Renal cortical epithelial cell (primary cell): ENCODE data around the gene RDH5. TPM values are rescaled to one million over a fixed set of nuclear protein-coding genes. Genes with fewer than 3 reads are reported as not detected.

Experiments
- DNase-seq: peaks from one replicate; pipeline ENCODE4 v3.0.0-alpha.2; 2011; ENCODE audit warnings: low read depth
- total RNA-seq: library from RNA; depleted of rRNA; stranded (reverse); fragments of >200 nt; gene quantifications from 2 replicates; pipeline ENCODE4 v1.2.3, GENCODE V29; 2014

RDH5 gene, protein sequence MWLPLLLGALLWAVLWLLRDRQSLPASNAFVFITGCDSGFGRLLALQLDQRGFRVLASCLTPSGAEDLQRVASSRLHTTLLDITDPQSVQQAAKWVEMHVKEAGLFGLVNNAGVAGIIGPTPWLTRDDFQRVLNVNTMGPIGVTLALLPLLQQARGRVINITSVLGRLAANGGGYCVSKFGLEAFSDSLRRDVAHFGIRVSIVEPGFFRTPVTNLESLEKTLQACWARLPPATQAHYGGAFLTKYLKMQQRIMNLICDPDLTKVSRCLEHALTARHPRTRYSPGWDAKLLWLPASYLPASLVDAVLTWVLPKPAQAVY
- 1.6 and 2.7 TPM in 2 replicates for total RNA-seq

DNA sequence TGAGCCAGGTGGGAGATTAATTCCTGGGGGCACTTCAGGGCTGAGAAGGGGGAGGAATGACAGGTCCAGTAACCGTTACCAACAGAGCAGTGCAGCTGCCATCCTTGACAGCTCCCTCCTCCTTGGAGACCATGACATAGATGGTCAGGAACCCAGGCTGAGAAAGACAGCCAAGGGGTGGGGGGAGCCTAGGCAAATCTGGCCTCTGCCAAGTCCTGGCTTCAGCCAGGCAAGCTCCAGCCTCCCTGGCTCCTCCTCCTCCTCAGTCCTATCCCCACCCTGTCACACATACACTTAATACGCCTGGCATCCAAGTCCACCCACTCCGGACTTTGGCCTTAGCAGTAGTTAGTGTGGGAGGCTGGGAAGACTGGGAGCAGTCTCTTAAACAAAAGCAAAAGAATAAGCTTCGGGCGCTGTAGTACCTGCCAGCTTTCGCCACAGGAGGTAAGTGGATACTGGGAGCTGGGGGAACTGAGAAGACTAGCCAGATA is at the start of gene RDH5:
TSS of gene RDH5 (plus strand) at position 323 of the 494 bp plus-strand sequence. CDS start 792 bp downstream, outside the sequence.
- peak; percentile 91 for DNase-seq

- no peak for DNase-seq
Measured at GRCh38 chr12:55671746-55672145, 48.4 kb upstream of the RDH5 start.

DNA sequence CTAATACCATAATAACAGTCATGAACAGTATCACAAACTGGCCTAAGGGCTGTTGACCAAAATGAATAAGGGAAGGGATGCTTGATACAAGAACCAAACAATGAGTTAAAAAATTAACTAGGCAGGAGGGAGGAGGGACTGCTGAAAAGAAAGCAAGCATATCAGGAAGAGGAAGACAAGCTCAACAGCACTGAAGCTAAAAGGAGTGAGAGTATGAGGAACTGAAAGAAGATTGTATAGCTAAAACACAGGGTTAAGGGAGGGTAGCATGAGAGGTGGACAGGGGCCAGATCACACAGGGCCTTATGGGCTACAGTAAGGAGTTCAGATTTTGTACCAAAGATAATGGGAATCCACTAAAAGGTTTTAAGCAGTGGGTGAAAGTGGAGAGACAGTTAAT is 46.6 kb upstream of the RDH5 start:
- DNase-seq, result no peak

- no peak for DNase-seq
Measured at GRCh38 chr12:55675666-55676065, 44.5 kb upstream of the RDH5 start.

DNA sequence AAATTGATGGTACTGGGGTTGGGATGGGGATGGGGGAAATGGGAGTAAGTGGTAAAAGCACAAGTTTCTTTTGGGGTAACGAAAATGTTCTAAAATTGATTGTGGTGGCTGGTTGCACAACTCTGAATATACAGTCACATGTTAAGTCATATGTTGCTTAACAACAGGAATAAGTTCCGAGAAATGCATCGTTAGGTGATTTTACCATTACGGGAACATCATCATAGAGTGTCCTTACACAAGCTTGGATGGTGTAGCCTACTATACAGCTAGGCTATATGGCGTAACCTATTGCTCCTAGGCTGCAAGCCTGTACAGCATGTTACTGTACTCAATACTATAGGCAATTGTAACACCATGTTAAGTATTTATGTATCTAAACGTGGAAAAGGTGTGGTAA is 43.5 kb upstream of the RDH5 start:
- no peak for DNase-seq

DNA sequence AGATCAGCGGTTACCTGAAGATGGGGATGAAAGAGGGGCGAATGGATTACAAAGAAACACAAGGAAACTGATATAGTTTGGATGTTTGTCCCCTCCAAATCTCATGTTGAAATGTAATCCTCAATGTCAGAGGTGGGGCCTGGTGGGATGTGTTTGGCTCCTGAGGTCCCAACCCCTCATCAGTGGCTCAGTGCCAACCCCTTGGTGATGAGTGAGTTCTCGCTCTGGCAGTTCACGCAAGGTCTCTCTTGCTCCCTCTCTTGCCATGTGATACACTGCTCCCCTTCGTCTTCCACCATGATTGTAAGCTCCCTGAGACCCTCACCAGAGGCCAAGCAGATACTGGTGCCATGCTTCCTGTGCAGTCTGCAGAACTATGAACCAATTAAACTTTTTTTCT is 40.5 kb upstream of the RDH5 start:
- no peak for DNase-seq

GRCh38 chr12:55681142-55682077 is 38.8 kb upstream of the RDH5 start:
- DNase-seq, result peak; percentile 90

DNA sequence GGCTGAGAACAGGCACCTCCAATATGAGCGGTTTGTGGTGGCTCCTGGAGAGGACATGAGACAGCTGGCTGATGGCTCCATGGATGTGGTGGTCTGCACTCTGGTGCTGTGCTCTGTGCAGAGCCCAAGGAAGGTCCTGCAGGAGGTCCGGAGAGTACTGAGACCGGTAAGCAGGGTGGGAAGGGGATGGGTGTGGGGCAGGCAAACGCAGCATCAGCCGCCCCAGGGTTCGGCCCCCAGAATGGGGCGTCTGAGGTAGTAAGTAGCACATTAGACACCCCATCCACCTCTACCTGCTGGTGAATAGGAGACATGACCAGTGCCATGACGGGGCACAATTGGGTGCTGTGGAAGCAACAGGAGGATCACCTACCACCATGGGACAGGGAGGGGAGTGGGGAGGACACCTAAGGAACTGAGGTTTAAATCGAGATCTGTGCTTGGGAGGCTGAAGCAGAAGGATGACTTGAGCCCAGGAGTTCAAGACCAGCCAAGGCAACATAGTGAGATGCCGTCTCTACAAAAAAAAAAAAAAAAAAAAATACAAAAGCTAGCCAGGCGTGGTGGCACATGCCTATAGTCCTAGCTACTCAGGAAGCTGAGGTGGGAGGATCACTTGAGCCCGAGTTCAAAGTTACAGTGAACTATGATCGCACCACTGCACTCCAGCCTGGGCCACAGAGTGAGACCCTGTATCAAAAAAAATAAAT is 38.0 kb upstream of the RDH5 start:
- DNase-seq, result no peak

DNA sequence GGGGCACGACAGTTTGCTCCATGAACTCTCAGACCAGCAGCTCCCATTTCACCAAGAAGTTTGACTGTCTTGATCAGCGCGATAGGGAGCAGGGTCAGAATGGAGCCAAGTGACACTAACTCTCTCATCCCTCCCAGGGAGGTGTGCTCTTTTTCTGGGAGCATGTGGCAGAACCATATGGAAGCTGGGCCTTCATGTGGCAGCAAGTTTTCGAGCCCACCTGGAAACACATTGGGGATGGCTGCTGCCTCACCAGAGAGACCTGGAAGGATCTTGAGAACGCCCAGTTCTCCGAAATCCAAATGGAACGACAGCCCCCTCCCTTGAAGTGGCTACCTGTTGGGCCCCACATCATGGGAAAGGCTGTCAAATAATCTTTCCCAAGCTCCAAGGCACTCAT is 36.5 kb upstream of the RDH5 start:
- DNase-seq, result no peak

DNA sequence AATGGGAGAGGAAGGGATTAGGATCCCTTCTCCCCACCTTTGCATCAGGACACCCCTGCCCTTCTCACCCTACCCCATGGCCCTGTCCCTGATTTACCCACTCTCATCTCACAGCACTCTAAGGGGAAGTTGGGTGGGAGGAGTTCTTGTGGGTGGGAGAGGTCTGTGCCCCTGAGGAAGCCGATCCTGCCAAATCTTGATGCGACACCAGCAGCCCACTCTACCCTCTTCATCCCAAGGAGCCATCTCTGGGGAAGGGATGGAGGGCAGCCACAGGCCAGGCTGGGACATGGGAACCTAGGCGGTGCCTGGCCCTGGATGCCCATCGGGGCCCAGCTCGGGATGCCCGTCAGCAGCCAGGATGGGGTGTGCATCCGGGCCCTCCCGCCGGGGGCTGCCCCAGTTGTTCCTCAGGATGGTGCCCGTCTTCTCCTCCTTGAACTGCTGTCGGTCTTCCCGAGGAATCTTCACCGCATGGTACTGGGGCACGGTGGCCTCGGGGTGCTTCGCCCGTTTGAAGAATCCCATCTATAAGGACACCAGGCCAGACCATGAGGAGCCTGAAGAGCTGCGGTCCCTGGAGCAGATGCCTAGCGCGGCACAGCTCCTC is 35.3 kb upstream of the RDH5 start:
- no peak for DNase-seq

DNA sequence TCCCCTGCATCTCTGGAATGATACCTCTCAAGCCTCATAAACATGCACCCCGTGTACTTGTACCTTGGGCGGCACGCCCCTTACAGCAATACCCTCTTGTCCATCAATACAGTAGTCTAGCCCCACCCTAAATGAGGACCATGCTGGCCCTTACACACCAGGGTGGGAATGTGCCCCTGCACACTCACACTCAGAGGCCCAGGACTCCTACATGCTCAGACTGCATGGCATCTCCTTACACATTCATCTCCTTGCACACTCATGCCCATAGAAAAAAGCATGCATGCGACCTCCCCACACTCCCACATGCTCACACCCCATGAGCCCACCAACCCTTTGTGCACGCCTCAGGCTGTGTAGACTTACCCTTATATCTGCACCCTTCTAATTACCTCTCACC is 34.5 kb upstream of the RDH5 start:
- no peak for DNase-seq

DNA sequence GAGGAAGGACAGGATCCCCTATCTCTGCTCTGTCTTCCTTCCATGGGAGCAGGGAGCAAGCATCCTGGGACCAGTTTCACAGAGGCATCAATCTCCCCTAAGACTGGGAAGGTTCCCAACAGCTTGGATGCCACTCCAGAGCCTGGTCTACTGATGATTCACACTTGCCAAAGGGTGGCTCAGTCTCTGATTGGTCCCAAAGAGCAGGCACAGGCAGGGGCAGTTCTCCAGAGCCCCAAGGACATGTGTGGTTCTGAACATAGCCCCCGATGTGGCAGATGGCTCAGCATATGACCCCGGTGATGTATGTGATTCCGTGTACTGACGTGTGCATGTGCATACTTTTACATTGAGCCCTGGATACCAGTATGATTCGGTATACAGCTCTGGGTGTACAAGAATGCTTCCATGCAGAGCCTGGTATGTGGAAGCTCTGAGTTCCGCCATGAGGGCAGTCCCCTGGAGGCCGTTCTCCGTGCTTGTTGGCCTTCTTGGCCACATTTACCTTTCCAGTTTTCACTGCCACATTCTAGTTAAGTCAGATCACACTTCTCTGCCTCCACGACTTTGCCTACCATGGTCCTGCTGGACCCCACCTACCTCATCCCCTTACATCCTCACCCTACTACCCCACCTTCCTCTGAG is 33.7 kb upstream of the RDH5 start:
- DNase-seq, result no peak

DNA sequence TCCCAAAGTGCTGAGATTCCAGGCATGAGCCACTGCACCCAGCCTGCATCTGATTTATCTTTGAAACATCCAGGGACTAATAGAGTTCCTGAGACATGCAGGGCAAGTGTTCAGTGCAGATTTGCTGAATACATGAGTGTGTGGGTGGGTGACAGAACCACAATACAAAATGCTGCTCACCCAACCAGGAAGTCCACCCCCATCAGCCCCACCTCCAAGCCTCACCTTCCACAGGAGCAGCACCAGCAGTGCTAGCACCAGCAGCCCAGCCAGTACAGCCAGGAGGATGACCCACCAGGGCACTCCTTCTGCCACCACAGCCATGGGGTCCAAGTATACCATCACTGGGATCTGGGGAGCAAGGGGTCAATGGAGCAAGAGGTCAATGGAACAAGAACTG is 32.4 kb upstream of the RDH5 start:
- DNase-seq, result peak; percentile 72

- DNase-seq, result no peak
Measured at GRCh38 chr12:55688716-55689655, 31.2 kb upstream of the RDH5 start.

DNA sequence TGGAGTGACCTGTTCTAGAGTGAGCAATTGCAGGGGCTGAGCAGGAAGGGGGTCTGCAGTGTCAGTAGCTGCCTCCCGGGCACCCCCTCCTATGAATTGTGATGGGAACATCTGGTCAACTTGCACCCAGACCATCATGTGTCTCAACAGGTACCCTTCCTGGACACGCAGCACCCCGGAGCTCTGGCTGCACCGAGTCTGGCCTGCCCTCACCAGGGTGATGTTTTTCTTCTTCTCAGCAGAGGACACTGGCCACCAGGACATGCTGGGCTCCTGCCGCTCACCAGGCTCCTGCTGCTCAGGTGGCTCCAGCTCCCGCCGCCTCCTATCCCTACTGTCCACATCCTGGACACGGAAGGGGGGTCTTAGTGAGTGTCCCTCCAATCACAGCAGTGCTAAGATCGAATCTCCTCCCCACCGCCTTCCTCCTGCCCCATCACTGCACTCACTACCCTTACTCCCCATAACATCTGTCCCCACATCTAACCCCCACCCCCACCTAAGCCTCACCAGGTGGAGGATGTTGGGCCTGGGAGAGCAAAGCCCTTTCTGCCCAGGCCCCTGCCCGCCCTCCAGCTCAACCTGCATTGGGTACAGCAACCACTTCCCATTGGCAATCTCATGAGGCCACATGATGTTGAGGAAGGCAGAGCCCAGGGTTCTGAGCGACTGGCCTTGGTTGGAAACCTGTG is 27.4 kb upstream of the RDH5 start:
- no peak for DNase-seq

GRCh38 chr12:55693323-55694187 is 26.6 kb upstream of the RDH5 start:
- DNase-seq, result no peak

GRCh38 chr12:55694188-55694515 is 26.0 kb upstream of the RDH5 start:
- DNase-seq, result no peak

DNA sequence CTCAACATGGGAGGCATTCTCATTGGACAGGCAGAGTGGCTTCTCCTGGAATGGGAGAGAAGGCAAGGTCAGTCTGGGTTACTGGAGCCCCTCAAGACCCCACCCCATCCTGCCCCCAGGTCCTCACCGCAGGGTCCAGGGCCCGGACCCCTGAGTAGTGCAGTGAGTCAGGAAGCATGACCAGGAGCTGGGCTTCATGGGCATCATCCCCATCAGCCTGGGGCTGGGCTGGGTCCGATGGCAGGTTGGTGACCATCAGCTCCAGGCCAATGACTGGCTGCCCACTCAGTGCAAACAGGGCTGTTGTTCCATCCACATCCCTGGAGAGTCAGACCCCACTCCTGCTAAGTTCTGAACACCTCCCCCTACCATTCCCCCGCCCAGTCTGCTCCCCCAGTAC is 25.5 kb upstream of the RDH5 start:
- no peak for DNase-seq

- DNase-seq, result no peak
Measured at GRCh38 chr12:55695349-55695748, 24.8 kb upstream of the RDH5 start.
